Right lobe of liver (tissue), 4 donors: ENCODE results near the gene ANKRD55.

Experiments used
- CTCF ChIP-seq, 4 donors: fragments of 200-600 bp in 3 of 4; fragments of 450-650 bp in 1 of 4; IDR thresholded peaks; one replicate each; pipeline versions ENCODE4 v1.5.1 to v1.8.0; 2016 to 2022; ENCODE audit warnings: antibody characterized with exemption in 4 of 4, mild to moderate bottlenecking in 2 of 4
- POLR2A ChIP-seq: fragments of 450-650 bp; IDR thresholded peaks from one replicate; pipeline ENCODE4 v1.6.1; 2017; ENCODE audit warnings: antibody characterized with exemption, mild to moderate bottlenecking
- donor health status: DM: no; HTN: no; CAD: no.
- donor health status: DM: no; HTN: no; CAD: no.
- donor health status: DM: no; HTN: yes; CAD: no.

- TF ChIP-seq CTCF (IDR thresholded peaks at IDR 0.05) (no peak), POLR2A (no peak)
These were observed 89.8 kb downstream of the ANKRD55 start for GRCh38 chr5:56143373-56143714.
